Adrenal gland (tissue), 12 donors: ENCODE data around the gene FUT4. TPM values are rescaled to one million over a fixed set of nuclear protein-coding genes. Genes with fewer than 3 reads are reported as not detected.

Experiments
- DNase-seq, 7 donors: peaks; one replicate each; pipeline ENCODE4 v3.0.0-alpha.2; 2019 to 2020
- H3K27ac ChIP-seq, 5 donors: fragments of 200-600 bp; sonication (generic) in 4 of 5; 1 replicate in 3 of 5; 2 replicates in 2 of 5; pipeline versions ENCODE4 v1.5.1 to v1.8.0; 2016 to 2020; ENCODE audit warnings: mild to moderate bottlenecking in 1 of 5
- H3K27me3 ChIP-seq: fragments of 200-600 bp; 2 replicates; pipeline ENCODE4 v1.8.0; 2021
- H3K36me3 ChIP-seq, 2 donors: fragments of 200-600 bp; replicated peaks in 1 of 2; 1 replicate in 1 of 2; 2 replicates in 1 of 2; pipeline versions ENCODE4 v1.5.1 to v1.8.0; 2018 to 2022
- H3K4me1 ChIP-seq, 2 donors: fragments of 200-600 bp; replicated peaks in 1 of 2; 1 replicate in 1 of 2; 2 replicates in 1 of 2; pipeline versions ENCODE4 v1.5.1 to v1.8.0; 2018 to 2021
- H3K4me3 ChIP-seq, 4 donors: fragments of 200-600 bp; sonication (generic) in 3 of 4; one replicate each; pipeline ENCODE4 v1.5.1; 2016 to 2018
- H3K9me3 ChIP-seq, 3 donors: fragments of 200-600 bp; sonication (generic) in 1 of 3; replicated peaks in 1 of 3; 1 replicate in 2 of 3; 2 replicates in 1 of 3; pipeline versions ENCODE4 v1.5.1 to v1.8.0; 2016 to 2021
- CTCF ChIP-seq, 6 experiments: fragments of 450-650 bp in 4 of 6; fragments of 200-600 bp in 2 of 6; sonication (generic) in 1 of 6; IDR thresholded peaks; 1 replicate in 5 of 6; 2 replicates in 1 of 6; pipeline versions ENCODE4 v1.5.1 to v1.8.0; 2016 to 2021; ENCODE audit warnings: antibody characterized with exemption in 6 of 6, mild to moderate bottlenecking in 2 of 6, moderate library complexity in 1 of 6
- POLR2A ChIP-seq, 2 donors: fragments of 450-650 bp; IDR thresholded peaks; one replicate each; pipeline ENCODE4 v1.6.1; 2017; ENCODE audit warnings: antibody characterized with exemption in 2 of 2, mild to moderate bottlenecking in 2 of 2, moderate library complexity in 1 of 2
- WGBS, 4 donors: extraction: QIAGEN DNeasy Blood & Tissue Kit in 2 of 4; methylation state at CpG; one replicate each; pipeline versions ENCODE4 v1.1.5 to v1.1.7; 2013 to 2017; 5-methylcytosine and 5-hydroxymethylcytosine counted together
- intact Hi-C, 2 donors: fragments of 100-400 bp; cut with DNase I; formaldehyde crosslinking; loops; one replicate each; pipeline versions ENCODE4 v1.14.1 to v1.15.0; 2022 to 2023
- polyA plus RNA-seq, 3 donors: library from polyadenylated mRNA; stranded (reverse); fragments of 200-250 nt in 2 of 3; fragments of 350-450 nt in 1 of 3; fragmentation: Illumina TruSeq in 1 of 3; extraction: RNeasy Lipid Tissue Mini Kit (QIAGEN cat#74804) in 1 of 3; gene quantifications; one replicate each; pipeline ENCODE4 v1.2.3, GENCODE V29; 2013 to 2014
- total RNA-seq, 9 donors: library from RNA; depleted of rRNA in 4 of 9; stranded (reverse); fragments of >200 nt in 4 of 9; fragments of 120-200 nt in 1 of 9; fragmentation: NEBNext Ultra II Directional in 1 of 9; extraction: Animal tissue kit (Norgen Biotek cat#: 25700) in 1 of 9; gene quantifications; one replicate each; pipeline versions ENCODE4 v1.1.0 to v1.2.4, GENCODE V29; 2013 to 2023
- donor health status: healthy with polysubstance abuse.
- donor health status: Bipolar disorder and iron deficiency.
- donor health status: DM: yes; HTN: yes; CAD: no.
- donor health status: DM: no; HTN: no; CAD: no.
- donor health status: DM: no; HTN: no; CAD: no.
- donor health status: DM: yes; HTN: yes; CAD: no.

FUT4 gene
- total and polyA plus RNA-seq, 12 donors = 0.61 to 5.8 (median 3.4) TPM

- no peaks in the 10 kb centered on the region for H3K4me1 ChIP-seq
- no peaks in the 10 kb centered on the region for H3K9me3 ChIP-seq
- intact Hi-C loops = loop anchor here (10.0 kb wide), 2 partner anchors 69 to 369 kb away; no protein-coding TSS in a partner anchor
- no peaks in the 10 kb centered on the region for H3K27me3 ChIP-seq
- H3K27ac ChIP-seq = no peak overlapping the region
- DNase-seq = peak; percentile 29 to 84 (median 78)
- H3K4me3 ChIP-seq = no peak overlapping the region
- no peak for TF ChIP-seq POLR2A (IDR thresholded peaks at IDR 0.05)
- no peak for TF ChIP-seq CTCF (IDR thresholded peaks at IDR 0.05)
- H3K36me3 ChIP-seq = no peaks in the 10 kb centered on the region
- 42 to 48% (median 47%) methylated on average over 5 of the region's 5 CpGs for WGBS, 4 donors
Measured at GRCh38 chr11:94525546-94526324, 18.0 kb upstream of the FUT4 start.

GRCh38 chr11:94526645-94527438 is 16.9 kb upstream of the FUT4 start:
- H3K4me1 ChIP-seq = no peaks in the 10 kb centered on the region
- no peak for DNase-seq

GRCh38 chr11:94528551-94528950 is 15.2 kb upstream of the FUT4 start:
- Histone ChIP-seq H3K36me3 (no peaks in the 10 kb centered on the region), H3K27ac (no peak overlapping the region), H3K4me1 (no peaks in the 10 kb centered on the region), H3K9me3 (no peaks in the 10 kb centered on the region), H3K4me3 (no peak overlapping the region), H3K27me3 (no peaks in the 10 kb centered on the region)
- DNase-seq = no peak
- intact Hi-C loops = loop anchor here (10.0 kb wide), 2 partner anchors 66 to 366 kb away; no protein-coding TSS in a partner anchor
- TF ChIP-seq POLR2A (IDR thresholded peaks at IDR 0.05) = no peak
- no peak for TF ChIP-seq CTCF (IDR thresholded peaks at IDR 0.05)

More at GRCh38 chr11:94526645-94527438, 16.9 kb upstream of the FUT4 start:
- no peak overlapping the region for H3K27ac ChIP-seq
- WGBS, 4 donors = 60 to 82% (median 63%) methylated on average over 4 of the region's 4 CpGs
- no peaks in the 10 kb centered on the region for H3K36me3 ChIP-seq
- intact Hi-C loops = loop anchor here (10.0 kb wide), 2 partner anchors 68 to 368 kb away; no protein-coding TSS in a partner anchor
- no peaks in the 10 kb centered on the region for H3K9me3 ChIP-seq
- H3K27me3 ChIP-seq = no peaks in the 10 kb centered on the region
- TF ChIP-seq POLR2A (IDR thresholded peaks at IDR 0.05) (no peak), CTCF (IDR thresholded peaks at IDR 0.05) (no peak)
- H3K4me3 ChIP-seq = no peak overlapping the region

- no peak for DNase-seq
- Histone ChIP-seq H3K27ac (no peak overlapping the region), H3K9me3 (no peaks in the 10 kb centered on the region), H3K4me1 (no peaks in the 10 kb centered on the region), H3K36me3 (no peaks in the 10 kb centered on the region), H3K27me3 (no peaks in the 10 kb centered on the region), H3K4me3 (no peak overlapping the region)
- 83 to 94% (median 88%) methylated on average over 3 of the region's 3 CpGs for WGBS, 4 donors
- intact Hi-C loops = no loop called here
- no peak for TF ChIP-seq POLR2A (IDR thresholded peaks at IDR 0.05)
- no peak for TF ChIP-seq CTCF (IDR thresholded peaks at IDR 0.05)
Measured at GRCh38 chr11:94532211-94532610, 11.5 kb upstream of the FUT4 start.
